ENCODE results near the gene MTNR1A.

Gene MTNR1A

GRCh38 chr4:186596346-186596745 lies 41.0 kb upstream of the MTNR1A start:
- H3K4me3 ChIP-seq (ENCODE audit: low read depth, low read length): no peak overlapping the region
- no peak for DNase-seq (ENCODE audit: low read depth)
- TF ChIP-seq, protein P1, sequence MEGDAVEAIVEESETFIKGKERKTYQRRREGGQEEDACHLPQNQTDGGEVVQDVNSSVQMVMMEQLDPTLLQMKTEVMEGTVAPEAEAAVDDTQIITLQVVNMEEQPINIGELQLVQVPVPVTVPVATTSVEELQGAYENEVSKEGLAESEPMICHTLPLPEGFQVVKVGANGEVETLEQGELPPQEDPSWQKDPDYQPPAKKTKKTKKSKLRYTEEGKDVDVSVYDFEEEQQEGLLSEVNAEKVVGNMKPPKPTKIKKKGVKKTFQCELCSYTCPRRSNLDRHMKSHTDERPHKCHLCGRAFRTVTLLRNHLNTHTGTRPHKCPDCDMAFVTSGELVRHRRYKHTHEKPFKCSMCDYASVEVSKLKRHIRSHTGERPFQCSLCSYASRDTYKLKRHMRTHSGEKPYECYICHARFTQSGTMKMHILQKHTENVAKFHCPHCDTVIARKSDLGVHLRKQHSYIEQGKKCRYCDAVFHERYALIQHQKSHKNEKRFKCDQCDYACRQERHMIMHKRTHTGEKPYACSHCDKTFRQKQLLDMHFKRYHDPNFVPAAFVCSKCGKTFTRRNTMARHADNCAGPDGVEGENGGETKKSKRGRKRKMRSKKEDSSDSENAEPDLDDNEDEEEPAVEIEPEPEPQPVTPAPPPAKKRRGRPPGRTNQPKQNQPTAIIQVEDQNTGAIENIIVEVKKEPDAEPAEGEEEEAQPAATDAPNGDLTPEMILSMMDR (IDR thresholded peaks at IDR 0.05; ENCODE audit: control insufficient read depth, extremely low read depth, insufficient read depth): no peak

- DNase-seq (ENCODE audit: low read depth): no peak
- TF ChIP-seq, protein P1 (IDR thresholded peaks at IDR 0.05; ENCODE audit: control insufficient read depth, extremely low read depth, insufficient read depth): no peak
These were observed 38.2 kb upstream of the MTNR1A start for GRCh38 chr4:186593587-186593973.

DNA sequence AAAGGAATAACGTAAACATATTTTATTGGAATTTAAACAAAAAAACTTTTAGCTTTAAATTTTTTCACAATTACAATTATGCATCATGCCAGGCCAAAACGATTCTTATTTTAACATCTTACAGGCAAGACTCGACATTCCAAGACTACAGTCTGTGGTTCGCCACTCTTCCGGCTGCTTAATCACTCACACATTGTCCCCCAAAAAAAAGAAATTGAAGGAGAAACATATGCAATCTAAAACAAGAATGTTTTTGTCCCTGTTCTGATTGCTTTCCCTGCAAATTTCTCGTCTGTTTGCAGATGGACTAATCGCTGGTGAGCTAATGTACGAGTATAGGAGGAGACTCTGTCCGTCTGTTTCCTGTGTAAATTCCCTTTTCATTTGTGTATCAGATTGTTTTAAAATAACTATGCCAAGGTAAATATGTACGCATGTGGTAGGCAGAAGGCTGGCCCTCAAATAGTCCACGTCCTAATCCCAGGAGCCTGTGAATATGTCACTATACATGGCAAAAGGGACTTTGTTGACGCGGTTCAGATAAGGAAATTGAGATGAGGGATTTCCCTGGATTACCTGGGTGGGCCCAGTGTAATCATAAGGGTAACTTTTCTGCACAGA lies 37.7 kb upstream of the MTNR1A start:
- TF ChIP-seq, protein P1 (IDR thresholded peaks at IDR 0.05; ENCODE audit: control insufficient read depth, extremely low read depth, insufficient read depth): no peak
- peak; percentile 37 for DNase-seq (ENCODE audit: low read depth)
- no peak overlapping the region for H3K4me3 ChIP-seq (ENCODE audit: low read depth, low read length)

More at GRCh38 chr4:186593587-186593973, 38.2 kb upstream of the MTNR1A start:
- no peak overlapping the region for H3K4me3 ChIP-seq (ENCODE audit: low read depth, low read length)

GRCh38 chr4:186592445-186592844 lies 37.1 kb upstream of the MTNR1A start:
- TF ChIP-seq, protein P1 (IDR thresholded peaks at IDR 0.05; ENCODE audit: control insufficient read depth, extremely low read depth, insufficient read depth): no peak
- H3K4me3 ChIP-seq (ENCODE audit: low read depth, low read length): no peak overlapping the region

DNA sequence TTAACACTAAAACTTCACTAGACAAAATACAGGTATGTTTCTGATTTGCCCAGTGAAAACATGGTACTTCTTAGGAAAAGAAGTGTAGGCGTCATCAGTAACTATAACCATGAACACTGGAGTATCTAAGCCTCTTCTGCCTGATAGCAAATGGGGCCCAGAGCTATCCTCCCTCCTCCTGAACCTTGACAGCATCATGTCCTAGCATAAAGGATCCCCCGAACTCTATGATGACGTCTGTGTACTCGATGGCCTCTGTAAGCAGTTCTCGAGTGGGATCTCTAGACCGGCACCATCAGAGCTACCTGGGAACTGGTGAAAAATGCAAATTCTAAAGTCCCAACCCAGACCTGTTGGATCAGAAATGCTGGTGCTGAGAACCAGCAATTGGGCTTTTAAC lies 36.3 kb upstream of the MTNR1A start:
- TF ChIP-seq, protein P1 (IDR thresholded peaks at IDR 0.05; ENCODE audit: control insufficient read depth, extremely low read depth, insufficient read depth): no peak
- no peak for DNase-seq (ENCODE audit: low read depth)
- H3K4me3 ChIP-seq (ENCODE audit: low read depth, low read length): no peak overlapping the region

More at GRCh38 chr4:186592445-186592844, 37.1 kb upstream of the MTNR1A start:
- no peak for DNase-seq (ENCODE audit: low read depth)

GRCh38 chr4:186588503-186588902 lies 33.1 kb upstream of the MTNR1A start:
- TF ChIP-seq, protein P1 (IDR thresholded peaks at IDR 0.05; ENCODE audit: control insufficient read depth, extremely low read depth, insufficient read depth): no peak
- DNase-seq (ENCODE audit: low read depth): no peak
- H3K4me3 ChIP-seq (ENCODE audit: low read depth, low read length): no peak overlapping the region

All from LNCaP clone FGC (cell line).